GM23248 (cell line): ENCODE measurements around the gene TEKT3. TPM values are rescaled to one million over a fixed set of nuclear protein-coding genes. Genes with fewer than 3 reads are reported as not detected.

Experiments used
- DNase-seq: peaks from one replicate; pipeline ENCODE4 v3.0.0-alpha.2; 2015
- H2AFZ ChIP-seq: fragments of 200-600 bp; sonication (generic); 2 replicates; pipeline ENCODE4 v1.6.1; 2016; ENCODE audit warnings: antibody characterized with exemption
- H3F3A ChIP-seq: fragments of 200-600 bp; sonication (generic); 2 replicates; pipeline ENCODE4 v1.6.1; 2016; ENCODE audit warnings: mild to moderate bottlenecking, antibody characterized with exemption, mixed run types; ENCODE audit not compliant: insufficient read depth
- H3K27ac ChIP-seq: fragments of 200-600 bp; sonication (generic); 2 replicates; pipeline ENCODE4 v1.5.1; 2016; ENCODE audit warnings: mild to moderate bottlenecking
- H3K27me3 ChIP-seq: fragments of 200-600 bp; sonication (generic); replicated peaks from 2 replicates; pipeline ENCODE4 v1.6.1; 2016; ENCODE audit warnings: mild to moderate bottlenecking; ENCODE audit not compliant: insufficient read depth
- H3K36me3 ChIP-seq: fragments of 200-600 bp; sonication (generic); 2 replicates; pipeline ENCODE4 v1.6.1; 2016; ENCODE audit warnings: low read depth, mild to moderate bottlenecking
- H3K4me1 ChIP-seq: fragments of 200-600 bp; sonication (generic); 2 replicates; pipeline ENCODE4 v1.6.1; 2016; ENCODE audit warnings: mild to moderate bottlenecking; ENCODE audit not compliant: insufficient read depth
- H3K4me2 ChIP-seq: fragments of 200-600 bp; sonication (generic); one replicate; pipeline ENCODE4 v1.6.1; 2016; ENCODE audit warnings: mild to moderate bottlenecking; ENCODE audit not compliant: unreplicated experiment
- H3K4me3 ChIP-seq: fragments of 200-600 bp; sonication (generic); 2 replicates; pipeline ENCODE4 v1.5.1; 2016; ENCODE audit warnings: mild to moderate bottlenecking
- H3K79me2 ChIP-seq: fragments of 200-600 bp; sonication (generic); 2 replicates; pipeline ENCODE4 v1.6.1; 2016; ENCODE audit warnings: mild to moderate bottlenecking; ENCODE audit not compliant: insufficient read depth
- H3K9ac ChIP-seq: fragments of 200-600 bp; sonication (generic); 2 replicates; pipeline ENCODE4 v1.6.1; 2016; ENCODE audit warnings: mild to moderate bottlenecking
- H3K9me2 ChIP-seq: fragments of 200-600 bp; sonication (generic); 2 replicates; pipeline ENCODE4 v1.6.1; 2016; ENCODE audit warnings: mixed run types, mild to moderate bottlenecking, moderate library complexity; ENCODE audit not compliant: insufficient read depth
- H3K9me3 ChIP-seq: fragments of 200-600 bp; sonication (generic); one replicate; pipeline ENCODE4 v1.6.1; 2017; ENCODE audit warnings: low read depth
- H4K20me1 ChIP-seq: fragments of 200-600 bp; sonication (generic); 2 replicates; pipeline ENCODE4 v1.6.0; 2016; ENCODE audit not compliant: insufficient read depth
- EZH2 ChIP-seq: fragments of 200-600 bp; sonication (generic); IDR thresholded peaks from 2 replicates; pipeline ENCODE4 v1.6.1; 2018; ENCODE audit warnings: antibody characterized with exemption, mild to moderate bottlenecking; ENCODE audit not compliant: insufficient read depth, poor library complexity, severe bottlenecking
- EZH2phosphoT487 ChIP-seq: fragments of 200-600 bp; sonication (generic); IDR thresholded peaks from 2 replicates; pipeline ENCODE4 v1.6.1; 2018; ENCODE audit warnings: antibody characterized with exemption, moderate library complexity, mild to moderate bottlenecking, low read depth; ENCODE audit not compliant: insufficient read depth
- WGBS, 2 experiments: methylation state at CpG; one replicate each; pipeline ENCODE4 v1.1.6; 2015 to 2017; ENCODE audit warnings: low lambda C conversion rate in 2 of 2, low coverage in 1 of 2; ENCODE audit errors: missing lambda C conversion rate in 2 of 2; 5-methylcytosine and 5-hydroxymethylcytosine counted together
- in situ Hi-C: fragments of 300-500 bp; cut with MboI; formaldehyde crosslinking; loops from 2 replicates; pipeline ENCODE4 v1.15.0; 2020
- polyA plus RNA-seq: library from polyadenylated mRNA; unstranded; fragments of >200 nt; fragmentation: Nextera tagmentation; extraction: Ambion mirVana; gene quantifications from 2 replicates; pipeline ENCODE4 v1.2.1, GENCODE V29; 2016
- small RNA-seq: library from RNA; depleted of rRNA; stranded (forward); fragments of <200 nt; gene quantifications from one replicate; pipeline ENCODE3, GENCODE V24; 2014; ENCODE audit warnings: low read depth, low replicate concordance
- total RNA-seq: library from RNA; depleted of rRNA; stranded (reverse); fragments of >200 nt; shearing (Covaris generic); gene quantifications from 2 replicates; pipeline ENCODE4 v1.2.3, GENCODE V29; 2014; rRNA removed

The TEKT3 gene
- total and polyA plus RNA-seq, 2 experiments from 2014 or later = not detected

DNA sequence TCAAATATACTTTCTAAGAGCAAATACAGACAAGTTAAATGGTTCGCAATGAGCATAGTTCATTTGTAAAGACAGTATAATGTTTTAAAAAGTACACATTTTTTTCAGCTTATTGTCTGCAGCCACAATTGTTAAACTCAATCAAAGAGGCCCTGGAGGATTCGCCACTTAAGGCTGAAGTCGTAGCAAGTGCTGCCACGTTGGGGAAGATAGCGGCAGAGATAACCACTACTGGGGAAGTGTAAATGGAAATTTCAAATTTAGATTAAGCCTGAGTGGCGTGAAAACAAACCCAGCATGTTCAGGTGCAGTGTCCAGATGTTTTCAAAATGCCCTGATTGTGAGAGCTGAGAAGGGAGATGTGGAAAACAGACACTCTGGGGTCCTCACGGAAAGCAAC, 84.7 kb downstream of the TEKT3 start:
- no peak overlapping the region for H2AFZ ChIP-seq
- no peak for DNase-seq
- peak overlapping the region; percentile 37 for H3K9ac ChIP-seq
- H3K4me2 ChIP-seq = peak overlapping the region; percentile 52
- 36 to 39% methylated on average over 7 of the region's 7 CpGs for WGBS, 2 experiments
- TF ChIP-seq EZH2 (no peak), EZH2phosphoT487 (no peak)
- 0 out of 2 replicates have a peak overlapping the region, but pooled peaks have one; percentile 26 for H3K4me3 ChIP-seq
- peaks cover 35% of the 10 kb centered on the region for H3K4me1 ChIP-seq
- H4K20me1 ChIP-seq = no peaks in the 10 kb centered on the region; the same call in 1 of the 2 replicates
- H3K27ac ChIP-seq = peak overlapping the region; percentile 50
- H3F3A ChIP-seq = peaks cover 36% of the 10 kb centered on the region
- peaks cover 23% of the 10 kb centered on the region for H3K36me3 ChIP-seq
- H3K27me3 ChIP-seq = no peaks in the 10 kb centered on the region
- no peaks in the 10 kb centered on the region for H3K9me3 ChIP-seq
- H3K79me2 ChIP-seq = peaks cover 83% of the 10 kb centered on the region
- in situ Hi-C loops = no loop called here
- no peaks in the 10 kb centered on the region for H3K9me2 ChIP-seq

DNA sequence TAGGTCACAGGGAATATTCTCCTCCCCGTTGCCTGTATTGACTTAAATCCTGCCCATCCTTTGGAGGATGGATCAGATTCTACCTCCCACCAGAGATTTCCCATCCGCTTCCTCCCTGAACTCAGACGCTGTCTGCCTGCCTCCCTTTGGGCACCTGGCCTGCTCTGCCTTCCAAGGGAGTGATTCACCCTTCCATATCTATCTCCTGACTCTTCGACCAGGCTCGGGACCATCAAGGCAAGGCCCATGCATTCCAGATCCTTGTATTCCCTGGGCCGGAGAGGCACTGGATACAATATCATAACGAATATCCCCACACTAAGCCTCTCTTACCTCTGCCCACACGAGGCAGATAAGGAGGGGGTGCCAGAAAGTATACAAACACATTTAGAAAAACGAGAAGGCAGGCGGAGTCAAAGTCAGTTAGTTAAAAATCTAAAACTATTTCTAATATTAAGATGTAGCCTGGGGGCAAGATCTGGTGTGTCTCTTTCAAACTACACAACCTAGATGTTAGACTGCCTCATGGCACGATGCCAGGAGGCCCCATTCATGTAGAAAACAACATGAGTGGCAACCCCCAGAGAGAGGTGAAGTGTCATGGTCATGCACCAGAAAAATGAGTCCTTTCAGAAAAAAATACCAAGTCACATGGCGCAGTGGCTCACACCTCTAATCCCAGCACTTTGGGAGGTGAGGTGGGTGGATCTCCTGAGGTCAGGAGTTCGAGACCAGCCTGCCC, 85.5 kb downstream of the TEKT3 start:
- peaks cover 86% of the 10 kb centered on the region for H3K79me2 ChIP-seq
- in situ Hi-C loops = no loop called here
- H3K9ac ChIP-seq = peak overlapping the region; percentile 37; the same call in 1 of the 2 replicates
- no peak for TF ChIP-seq EZH2phosphoT487
- TF ChIP-seq EZH2 = no peak
- no peaks in the 10 kb centered on the region for H3K9me3 ChIP-seq
- H3K9me2 ChIP-seq = no peaks in the 10 kb centered on the region
- peaks cover 30% of the 10 kb centered on the region for H3K36me3 ChIP-seq
- H3K27ac ChIP-seq = peak overlapping the region; percentile 50
- no peak overlapping the region for H2AFZ ChIP-seq
- H3F3A ChIP-seq = peaks cover 36% of the 10 kb centered on the region
- H4K20me1 ChIP-seq = no peaks in the 10 kb centered on the region; the same call in 1 of the 2 replicates
- H3K4me2 ChIP-seq = peak overlapping the region; percentile 41
- H3K4me3 ChIP-seq = 0 out of 2 replicates have a peak overlapping the region, but pooled peaks have one; percentile 24
- H3K27me3 ChIP-seq = no peaks in the 10 kb centered on the region
- DNase-seq = peak; percentile 85
- 28 to 31% methylated on average over 13 of the region's 13 CpGs for WGBS, 2 experiments
- peaks cover 35% of the 10 kb centered on the region for H3K4me1 ChIP-seq

Small RNA genes lying within 50 kb of the gene (small RNA-seq; reads per million reads assigned to genes)
- not detected for gene RNU6-799P

Other genes with a start within 250 kb of the TEKT3 start
- gene PMP22, start 76.3 kb downstream of the TEKT3 start, total RNA-seq = 45.0 and 67.2 TPM in 2 replicates
- gene PMP22, start 76.3 kb downstream of the TEKT3 start, polyA plus RNA-seq = 124 and 126 TPM in 2 replicates
- 3.8 and 23.3 TPM in 2 replicates for gene CDRT4, start 126.0 kb upstream of the TEKT3 start, total RNA-seq
- gene CDRT4, start 126.0 kb upstream of the TEKT3 start, polyA plus RNA-seq = 3.0 and 4.1 TPM in 2 replicates
- gene TVP23C, start 221.9 kb upstream of the TEKT3 start, total RNA-seq = 6.7 and 15.7 TPM in 2 replicates
- 9.6 and 10.8 TPM in 2 replicates for gene TVP23C, start 221.9 kb upstream of the TEKT3 start, polyA plus RNA-seq